DOHH2 (cell line): ENCODE data around the gene GGTLC2.
A peak's percentile ranks its signal among the peaks of the same experiment; 100 is the strongest.

Experiments
- H3F3A ChIP-seq: fragments of 200-600 bp; sonication (generic), shearing (Covaris generic); 2 replicates; pipeline ENCODE4 v1.6.0; 2016; ENCODE audit warnings: antibody characterized with exemption, mild to moderate bottlenecking; ENCODE audit not compliant: control insufficient read depth, insufficient read depth
- H3K27ac ChIP-seq: fragments of 200-600 bp; sonication (generic); 2 replicates; pipeline ENCODE4 v1.5.1; 2014; ENCODE audit warnings: low read depth, mild to moderate bottlenecking, low read length, moderate library complexity
- H3K27me3 ChIP-seq: fragments of 200-600 bp; sonication (generic); 2 replicates; pipeline ENCODE4 v1.6.1; 2014; ENCODE audit warnings: mild to moderate bottlenecking, low read length, mixed read lengths; ENCODE audit not compliant: control insufficient read depth
- H3K36me3 ChIP-seq: fragments of 200-600 bp; sonication (generic); 2 replicates; pipeline ENCODE4 v1.6.1; 2014; ENCODE audit warnings: mild to moderate bottlenecking, low read length, moderate library complexity, mixed read lengths; ENCODE audit not compliant: control insufficient read depth
- H3K4me1 ChIP-seq: fragments of 200-600 bp; sonication (generic); 2 replicates; pipeline ENCODE4 v1.6.1; 2014; ENCODE audit warnings: mild to moderate bottlenecking, low read length, mixed read lengths; ENCODE audit not compliant: control insufficient read depth
- H3K4me2 ChIP-seq: fragments of 200-600 bp; sonication (generic); 2 replicates; pipeline ENCODE4 v1.6.0; 2014; ENCODE audit warnings: mild to moderate bottlenecking, low read length, moderate library complexity
- H3K4me3 ChIP-seq: fragments of 200-600 bp; sonication (generic); 2 replicates; pipeline ENCODE4 v1.5.1; 2014; ENCODE audit warnings: mild to moderate bottlenecking, low read length, mixed read lengths
- H3K79me2 ChIP-seq: fragments of 200-600 bp; sonication (generic); 2 replicates; pipeline ENCODE4 v1.6.1; 2014; ENCODE audit warnings: mild to moderate bottlenecking, low read length, mixed read lengths; ENCODE audit not compliant: control insufficient read depth
- H3K9me2 ChIP-seq: fragments of 200-600 bp; sonication (generic); replicated peaks from 2 replicates; pipeline ENCODE4 v1.6.1; 2014; ENCODE audit warnings: mild to moderate bottlenecking, low read length, mixed read lengths; ENCODE audit not compliant: control insufficient read depth
- H3K9me3 ChIP-seq: fragments of 200-600 bp; sonication (generic); 2 replicates; pipeline ENCODE4 v1.6.1; 2014; ENCODE audit warnings: antibody characterized with exemption, low read length, mixed read lengths; ENCODE audit not compliant: control insufficient read depth, insufficient read depth
- H4K20me1 ChIP-seq: fragments of 200-600 bp; sonication (generic); 2 replicates; pipeline ENCODE4 v1.6.0; 2014; ENCODE audit warnings: low read depth, mild to moderate bottlenecking, antibody characterized with exemption, low read length, moderate library complexity; ENCODE audit not compliant: control insufficient read depth, insufficient read depth
- CTCF ChIP-seq: fragments of 200-600 bp; sonication (generic); IDR thresholded peaks from one replicate; pipeline ENCODE4 v1.5.1; 2014; ENCODE audit warnings: antibody characterized with exemption, mild to moderate bottlenecking, low read depth, low read length; ENCODE audit not compliant: poor library complexity, severe bottlenecking
- EZH2phosphoT487 ChIP-seq: fragments of 200-600 bp; sonication (generic); IDR thresholded peaks from 2 replicates; pipeline ENCODE4 v1.6.1; 2017; ENCODE audit warnings: borderline replicate concordance, mild to moderate bottlenecking, antibody characterized with exemption, low read length, moderate library complexity, mixed read lengths

GGTLC2 gene

GRCh38 chr22:22678970-22679369 is 34.6 kb downstream of the GGTLC2 start:
- Histone ChIP-seq H3K27me3 (no peaks in the 10 kb centered on the region), H3K9me3 (no peaks in the 10 kb centered on the region)
- TF ChIP-seq EZH2phosphoT487 (no peak), CTCF (no peak)

GRCh38 chr22:22680396-22680795 is 36.0 kb downstream of the GGTLC2 start:
- H3K9me3 ChIP-seq: no peaks in the 10 kb centered on the region

More at GRCh38 chr22:22678970-22679369, 34.6 kb downstream of the GGTLC2 start:
- no peak overlapping the region for H3K27ac ChIP-seq
- H3K79me2 ChIP-seq: no peaks in the 10 kb centered on the region
- H3K4me2 ChIP-seq: peak overlapping the region; percentile 15; the same call in 1 of the 2 replicates
- no peak overlapping the region for H3K4me3 ChIP-seq
- peaks cover 44% of the 10 kb centered on the region for H3K4me1 ChIP-seq
- H3K9me2 ChIP-seq: no peaks in the 10 kb centered on the region
- H3F3A ChIP-seq: no peaks in the 10 kb centered on the region
- H3K36me3 ChIP-seq: no peaks in the 10 kb centered on the region
- H4K20me1 ChIP-seq: no peaks in the 10 kb centered on the region

GRCh38 chr22:22681221-22681739 is 36.9 kb downstream of the GGTLC2 start:
- Histone ChIP-seq H3K9me2 (no peaks in the 10 kb centered on the region), H3K27ac (no peak overlapping the region), H3K4me2 (peak overlapping the region; percentile 34), H4K20me1 (no peaks in the 10 kb centered on the region), H3K4me1 (peaks cover 63% of the 10 kb centered on the region), H3K27me3 (no peaks in the 10 kb centered on the region), H3F3A (no peaks in the 10 kb centered on the region), H3K9me3 (no peaks in the 10 kb centered on the region), H3K79me2 (no peaks in the 10 kb centered on the region), H3K4me3 (no peak overlapping the region), H3K36me3 (no peaks in the 10 kb centered on the region)
- TF ChIP-seq CTCF: no peak

More at GRCh38 chr22:22680396-22680795, 36.0 kb downstream of the GGTLC2 start:
- H3K27me3 ChIP-seq: no peaks in the 10 kb centered on the region
- H3F3A ChIP-seq: no peaks in the 10 kb centered on the region
- TF ChIP-seq CTCF (no peak), EZH2phosphoT487 (no peak)
- no peak overlapping the region for H3K4me2 ChIP-seq
- no peak overlapping the region for H3K27ac ChIP-seq
- no peaks in the 10 kb centered on the region for H3K36me3 ChIP-seq
- H3K79me2 ChIP-seq: no peaks in the 10 kb centered on the region
- no peak overlapping the region for H3K4me3 ChIP-seq
- H3K9me2 ChIP-seq: no peaks in the 10 kb centered on the region
- H4K20me1 ChIP-seq: no peaks in the 10 kb centered on the region
- peaks cover 54% of the 10 kb centered on the region for H3K4me1 ChIP-seq
